Activated naive CD4-positive, alpha-beta T cell (primary cell): ENCODE results near the gene STX10.
A peak's percentile ranks its signal among the peaks of the same experiment; 100 is the strongest.

Experiments used
- DNase-seq, 4 experiments: peaks; one replicate each; lab custom pipeline; 2025; lab: John Stamatoyannopoulos, UW

STX10 gene

GRCh38 chr19:13119627-13120026 is 30.5 kb downstream of the STX10 start:
- no peak for DNase-seq

- DNase-seq: no peak
Measured at GRCh38 chr19:13118424-13119193, 31.6 kb downstream of the STX10 start.

- peak; percentile 67 to 91 (median 70) for DNase-seq
Measured at GRCh38 chr19:13117772-13118423, 32.3 kb downstream of the STX10 start, which contains the start of gene NACC1. Gene NACC1 (plus strand): TSS chr19:13118264. CDS start chr19:13135208, 16,944 bp downstream.

- DNase-seq: no peak
Measured at GRCh38 chr19:13117176-13117771, 32.9 kb downstream of the STX10 start.

GRCh38 chr19:13116282-13117175 is 33.6 kb downstream of the STX10 start, which contains the start of gene TRMT1:
Gene TRMT1 (minus strand): TSS chr19:13116740. CDS start chr19:13116399, 341 bp downstream.
- DNase-seq: peak; percentile 74 to 77 (median 75)

- DNase-seq: no peak
Measured at GRCh38 chr19:13115936-13116281, 34.3 kb downstream of the STX10 start.

GRCh38 chr19:13112555-13112954 is 37.6 kb downstream of the STX10 start:
- no peak for DNase-seq

GRCh38 chr19:13110099-13110610 is 40.0 kb downstream of the STX10 start:
- no peak for DNase-seq

- DNase-seq: no peak
Measured at GRCh38 chr19:13109361-13110098, 40.6 kb downstream of the STX10 start.

GRCh38 chr19:13104848-13105711 is 45.1 kb downstream of the STX10 start:
- DNase-seq: peak in 1 of 4 experiments; percentile 30

- peak; percentile 40 to 62 (median 42) for DNase-seq
Measured at GRCh38 chr19:13104360-13104847, 45.8 kb downstream of the STX10 start.

GRCh38 chr19:13103581-13104359 is 46.4 kb downstream of the STX10 start:
- DNase-seq: no peak

GRCh38 chr19:13102666-13103580 is 47.3 kb downstream of the STX10 start, which contains the start of gene LYL1:
Gene LYL1 (minus strand): TSS chr19:13102858. CDS start chr19:13101171, 1,687 bp downstream.
- DNase-seq: no peak

- no peak for DNase-seq
Measured at GRCh38 chr19:13102416-13102665, 47.8 kb downstream of the STX10 start.

GRCh38 chr19:13101590-13102415 is 48.4 kb downstream of the STX10 start:
- no peak for DNase-seq

- no peak for DNase-seq
Measured at GRCh38 chr19:13100841-13101589, 49.2 kb downstream of the STX10 start.
